Effector memory CD4-positive, alpha-beta T cell (primary cell): ENCODE measurements around the gene NAALADL2.

Experiments
- DNase-seq, 3 donors: peaks; one replicate each; pipeline ENCODE4 v3.0.0-alpha.2; 2020
- H3K27ac ChIP-seq: 2 replicates; pipeline ENCODE4 v1.7.0; 2013; ENCODE audit warnings: mild to moderate bottlenecking, low read length, moderate library complexity; ENCODE audit not compliant: insufficient read depth, poor library complexity, severe bottlenecking
- H3K27me3 ChIP-seq: replicated peaks from 2 replicates; pipeline ENCODE4 v1.7.0; 2013; ENCODE audit warnings: mild to moderate bottlenecking, low read length; ENCODE audit not compliant: insufficient read depth, control insufficient read depth, poor library complexity, severe bottlenecking
- H3K36me3 ChIP-seq: 2 replicates; pipeline ENCODE4 v1.7.0; 2013; ENCODE audit warnings: mild to moderate bottlenecking, low read length, moderate library complexity; ENCODE audit not compliant: control insufficient read depth, insufficient read depth
- H3K4me1 ChIP-seq: 2 replicates; pipeline ENCODE4 v1.7.0; 2013; ENCODE audit warnings: low read length, mild to moderate bottlenecking; ENCODE audit not compliant: control insufficient read depth, insufficient read depth, poor library complexity, severe bottlenecking
- H3K4me3 ChIP-seq: 2 replicates; pipeline ENCODE4 v1.7.0; 2013; ENCODE audit warnings: low read length, low read depth, mild to moderate bottlenecking; ENCODE audit not compliant: insufficient read depth, poor library complexity, severe bottlenecking
- H3K9me3 ChIP-seq: 2 replicates; pipeline ENCODE4 v1.7.0; 2013; ENCODE audit warnings: mild to moderate bottlenecking, low read length, moderate library complexity; ENCODE audit not compliant: control insufficient read depth

Gene NAALADL2

GRCh38 chr3:175316799-175317198 is 457.7 kb downstream of the NAALADL2 start:
- Histone ChIP-seq H3K4me3 (no peak overlapping the region), H3K27ac (no peak overlapping the region), H3K36me3 (no peaks in the 10 kb centered on the region), H3K27me3 (no peaks in the 10 kb centered on the region), H3K4me1 (no peaks in the 10 kb centered on the region), H3K9me3 (no peaks in the 10 kb centered on the region)
- DNase-seq = no peak

DNA sequence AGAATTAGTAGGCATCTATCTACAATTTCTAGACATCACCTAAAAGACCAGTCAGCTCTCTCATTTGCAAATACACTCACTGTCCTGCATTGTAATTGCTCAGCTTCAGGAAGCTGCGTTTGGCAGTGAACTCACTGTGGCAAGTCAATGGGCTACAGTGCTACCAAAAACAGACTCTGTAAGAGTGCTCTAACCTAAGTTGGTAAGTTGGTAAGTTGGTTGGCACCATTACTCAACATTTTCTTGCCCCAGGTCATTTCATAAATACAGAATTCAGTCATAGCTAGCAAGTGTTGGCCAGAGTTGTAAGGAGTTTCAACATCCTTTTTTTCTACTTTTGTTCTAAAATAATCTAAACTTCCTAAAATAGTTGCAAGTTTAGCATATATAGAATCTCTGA is 466.3 kb downstream of the NAALADL2 start:
- Histone ChIP-seq H3K27ac (no peak overlapping the region), H3K9me3 (no peaks in the 10 kb centered on the region), H3K27me3 (no peaks in the 10 kb centered on the region), H3K36me3 (no peaks in the 10 kb centered on the region), H3K4me1 (no peaks in the 10 kb centered on the region), H3K4me3 (no peak overlapping the region)
- DNase-seq = no peak

DNA sequence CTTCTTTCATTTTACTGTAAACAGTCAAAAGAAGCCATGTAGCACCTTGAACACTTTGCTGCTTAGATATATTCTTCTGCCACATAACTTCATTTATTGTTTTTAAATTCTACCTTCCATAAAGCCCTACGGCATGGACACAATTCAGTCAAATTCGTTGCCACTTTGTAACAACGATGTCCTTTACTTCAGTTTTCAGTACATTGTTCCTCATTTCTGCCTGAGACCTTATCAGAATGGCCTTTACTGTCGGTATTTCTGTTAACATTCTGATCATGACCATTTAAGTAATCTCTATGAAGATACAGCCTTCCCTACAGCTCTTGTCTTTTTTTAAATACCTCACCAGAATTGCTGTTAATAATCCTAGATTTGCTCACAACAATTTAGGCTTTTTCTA is 466.9 kb downstream of the NAALADL2 start:
- Histone ChIP-seq H3K4me1 (no peaks in the 10 kb centered on the region), H3K27ac (no peak overlapping the region), H3K36me3 (no peaks in the 10 kb centered on the region), H3K4me3 (no peak overlapping the region), H3K27me3 (no peaks in the 10 kb centered on the region), H3K9me3 (no peaks in the 10 kb centered on the region)
- no peak for DNase-seq

DNA sequence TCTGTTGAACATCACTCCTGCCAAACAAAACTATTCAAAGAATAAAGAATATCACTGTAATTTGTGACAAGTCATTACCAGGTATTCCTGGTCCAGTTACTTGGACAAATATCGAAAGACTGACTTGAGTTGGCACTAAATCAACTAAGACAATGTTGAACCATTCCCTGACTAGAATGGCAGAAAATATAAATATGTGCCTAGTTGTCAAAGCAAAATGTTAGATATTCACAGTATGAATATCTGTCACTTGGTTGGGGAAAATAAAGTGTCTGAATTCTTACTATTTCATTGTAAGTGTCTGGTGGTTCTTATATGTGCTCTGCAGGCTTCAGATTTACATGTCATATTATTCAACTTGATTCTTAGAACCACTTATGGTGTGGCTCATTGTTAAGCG is 470.2 kb downstream of the NAALADL2 start:
- Histone ChIP-seq H3K4me3 (no peak overlapping the region), H3K4me1 (no peaks in the 10 kb centered on the region), H3K9me3 (no peaks in the 10 kb centered on the region), H3K27me3 (no peaks in the 10 kb centered on the region), H3K36me3 (no peaks in the 10 kb centered on the region), H3K27ac (no peak overlapping the region)
- DNase-seq = no peak

DNA sequence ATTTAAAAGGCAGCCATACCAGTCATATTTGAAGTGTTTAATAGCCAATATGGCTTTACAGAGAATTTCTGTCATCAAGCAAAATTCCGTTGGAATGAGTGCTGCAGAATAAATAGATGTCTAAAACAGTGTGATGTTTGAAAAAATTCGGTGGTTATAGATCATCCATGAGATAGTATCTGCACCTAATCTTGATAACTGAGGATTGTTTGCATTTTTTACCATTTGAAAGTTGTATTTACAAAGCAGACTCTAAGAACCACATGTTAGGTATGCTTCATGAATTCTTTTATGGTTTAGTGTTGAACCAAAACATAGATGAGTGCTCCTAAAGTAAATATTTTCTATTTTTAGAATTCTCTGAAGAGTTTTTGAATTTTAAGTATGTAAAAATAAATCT is 476.1 kb downstream of the NAALADL2 start:
- no peaks in the 10 kb centered on the region for H3K36me3 ChIP-seq
- no peaks in the 10 kb centered on the region for H3K27me3 ChIP-seq
- no peak for DNase-seq
- no peaks in the 10 kb centered on the region for H3K9me3 ChIP-seq
- no peak overlapping the region for H3K4me3 ChIP-seq
- H3K4me1 ChIP-seq = no peaks in the 10 kb centered on the region
- no peak overlapping the region for H3K27ac ChIP-seq

DNA sequence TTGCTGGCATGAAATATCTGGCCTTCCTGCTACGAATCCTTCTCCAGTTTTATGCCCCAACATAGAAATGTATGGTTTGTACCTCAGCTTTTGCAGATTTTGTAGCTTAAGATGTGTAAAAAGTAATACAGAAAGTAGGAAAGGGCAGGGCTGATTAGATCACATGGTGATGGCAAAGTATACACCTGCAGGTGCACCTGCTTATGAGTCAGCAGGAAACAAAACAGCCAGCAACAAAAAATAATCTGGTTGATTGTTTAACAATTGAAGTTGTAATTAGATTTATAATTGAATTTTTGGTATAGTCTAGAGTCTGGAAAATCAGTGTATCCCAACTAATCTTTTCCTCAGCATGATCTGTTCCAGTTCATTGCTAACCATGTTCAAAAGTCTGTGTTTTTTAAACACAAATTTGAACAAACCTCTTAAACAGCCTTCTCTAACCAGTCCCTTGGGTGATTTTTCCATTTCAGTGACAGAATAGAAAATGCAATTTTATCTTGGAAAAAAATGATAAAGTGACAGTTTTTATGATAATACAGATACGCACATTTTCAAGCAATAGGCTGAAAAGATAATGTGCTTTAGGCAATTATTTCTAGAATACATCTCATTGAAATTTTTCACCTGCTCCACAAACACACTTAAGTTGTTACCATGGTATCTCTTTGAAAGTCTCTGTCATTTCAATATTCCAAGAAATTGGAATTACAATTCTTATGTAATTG is 477.4 kb downstream of the NAALADL2 start:
- Histone ChIP-seq H3K4me1 (no peaks in the 10 kb centered on the region), H3K4me3 (no peak overlapping the region), H3K27me3 (no peaks in the 10 kb centered on the region), H3K36me3 (no peaks in the 10 kb centered on the region), H3K27ac (no peak overlapping the region), H3K9me3 (no peaks in the 10 kb centered on the region)
- no peak for DNase-seq

- H3K27ac ChIP-seq = no peak overlapping the region
- H3K27me3 ChIP-seq = no peaks in the 10 kb centered on the region
- no peak for DNase-seq
- no peaks in the 10 kb centered on the region for H3K36me3 ChIP-seq
- H3K4me1 ChIP-seq = no peaks in the 10 kb centered on the region
- no peak overlapping the region for H3K4me3 ChIP-seq
- no peaks in the 10 kb centered on the region for H3K9me3 ChIP-seq
Measured at GRCh38 chr3:175337631-175338030, 478.5 kb downstream of the NAALADL2 start.

- no peaks in the 10 kb centered on the region for H3K9me3 ChIP-seq
Measured at GRCh38 chr3:175338775-175339535, 479.8 kb downstream of the NAALADL2 start.

GRCh38 chr3:175340338-175341015 is 481.3 kb downstream of the NAALADL2 start:
- no peaks in the 10 kb centered on the region for H3K36me3 ChIP-seq
- no peak for DNase-seq
- H3K4me1 ChIP-seq = no peaks in the 10 kb centered on the region
- H3K9me3 ChIP-seq = no peaks in the 10 kb centered on the region
- no peaks in the 10 kb centered on the region for H3K27me3 ChIP-seq
- H3K27ac ChIP-seq = no peak overlapping the region
- H3K4me3 ChIP-seq = no peak overlapping the region

More at GRCh38 chr3:175338775-175339535, 479.8 kb downstream of the NAALADL2 start:
- no peaks in the 10 kb centered on the region for H3K4me1 ChIP-seq
- no peaks in the 10 kb centered on the region for H3K36me3 ChIP-seq
- H3K4me3 ChIP-seq = no peak overlapping the region
- H3K27me3 ChIP-seq = no peaks in the 10 kb centered on the region
- no peak for DNase-seq
- H3K27ac ChIP-seq = no peak overlapping the region

- Histone ChIP-seq H3K36me3 (no peaks in the 10 kb centered on the region), H3K27ac (no peak overlapping the region), H3K9me3 (no peaks in the 10 kb centered on the region), H3K4me1 (no peaks in the 10 kb centered on the region), H3K27me3 (no peaks in the 10 kb centered on the region), H3K4me3 (no peak overlapping the region)
- DNase-seq = no peak
Measured at GRCh38 chr3:175342196-175342595, 483.1 kb downstream of the NAALADL2 start.
